MCF 10A (cell line): ENCODE results near the gene RBM20. TPM values are rescaled to one million over a fixed set of nuclear protein-coding genes. Genes with fewer than 3 reads are reported as not detected.

Experiments
- BruUV-seq: library from RNA; stranded (reverse); fragments of 400-500 nt; replicated peaks from 2 replicates; lab custom pipeline; 2021; lab: Mats Ljungman, UMichigan
- CTCF ChIA-PET: fragments of 300-600 bp; sonication (Branson Sonifier 250); formaldehyde crosslinking; extraction: SDS; loops from one replicate; lab custom pipeline; 2021; ENCODE audit warnings: antibody characterized with exemption, inconsistent platforms; lab: Yijun Ruan, JAX
- POLR2A ChIA-PET: fragments of 300-600, 350-650 bp; sonication (Branson Sonifier 250); formaldehyde crosslinking; extraction: SDS; loops from one replicate; lab custom pipeline; 2020; ENCODE audit warnings: antibody characterized with exemption, inconsistent platforms; lab: Yijun Ruan, JAX
- DNase-seq: peaks from one replicate; pipeline ENCODE4 v3.0.0-alpha.2; 2018; ENCODE audit not compliant: unreplicated experiment
- H3K27ac Mint-ChIP-seq: one replicate; pipeline ENCODE4 v1.8.0; 2022; ENCODE audit warnings: mild to moderate bottlenecking, low read depth, mixed read lengths; ENCODE audit not compliant: unreplicated experiment
- H3K27me3 Mint-ChIP-seq: one replicate; pipeline ENCODE4 v1.8.0; 2022; ENCODE audit warnings: mixed read lengths; ENCODE audit not compliant: insufficient read depth, unreplicated experiment
- H3K36me3 Mint-ChIP-seq: one replicate; pipeline ENCODE4 v1.8.0; 2022; ENCODE audit warnings: mild to moderate bottlenecking, moderate library complexity, mixed read lengths; ENCODE audit not compliant: insufficient read depth, unreplicated experiment
- H3K4me1 Mint-ChIP-seq: one replicate; pipeline ENCODE4 v1.8.0; 2022; ENCODE audit warnings: mixed read lengths; ENCODE audit not compliant: insufficient read depth, unreplicated experiment
- H3K4me3 Mint-ChIP-seq: one replicate; pipeline ENCODE4 v1.8.0; 2022; ENCODE audit warnings: mild to moderate bottlenecking, moderate library complexity, mixed read lengths; ENCODE audit not compliant: unreplicated experiment
- H3K9me3 Mint-ChIP-seq: one replicate; pipeline ENCODE4 v1.8.0; 2022; ENCODE audit warnings: mixed read lengths; ENCODE audit not compliant: unreplicated experiment
- CTCF ChIP-seq: fragments of 200-600 bp; IDR thresholded peaks from one replicate; pipeline ENCODE4 v1.8.0; 2022; ENCODE audit warnings: antibody characterized with exemption, mild to moderate bottlenecking; ENCODE audit not compliant: unreplicated experiment
- intact Hi-C: fragments of 100-400 bp; cut with micrococcal nuclease; formaldehyde crosslinking; loops from 2 replicates; pipeline ENCODE4 v1.14.1; 2022
- total RNA-seq: library from RNA; stranded (reverse); gene quantifications from 2 replicates; pipeline ENCODE4 v1.2.3, GENCODE V29; 2022

The RBM20 gene
- total RNA-seq, 1 experiment from 2014 or later, result not detected

GRCh38 chr10:110881247-110881646, 237.1 kb downstream of the RBM20 start:
- ChIA-PET POLR2A (interaction anchor here (0.7 to 3.0 kb wide), 5 partner anchors 8 to 108 kb away, joined by 3 to 17 read pairs (median 5); partner anchors contain the start of genes PDCD4 and SHOC2), CTCF (interaction anchor here (0.7 to 1.8 kb wide), 3 partner anchors 78 to 135 kb away, joined by 3 to 8 read pairs (median 5); no protein-coding TSS in a partner anchor)
- Mint-ChIP-seq H3K9me3 (no peaks in the 10 kb centered on the region), H3K4me1 (peaks cover 34% of the 10 kb centered on the region), H3K4me3 (no peak overlapping the region), H3K36me3 (peaks cover 96% of the 10 kb centered on the region), H3K27ac (no peak overlapping the region), H3K27me3 (no peaks in the 10 kb centered on the region)
- BruUV-seq, result no TSS peak
- no peak for TF ChIP-seq CTCF
- DNase-seq, result no peak
- intact Hi-C loops, result no loop called here

GRCh38 chr10:110881905-110882304, 237.8 kb downstream of the RBM20 start:
- Mint-ChIP-seq H3K27me3 (no peaks in the 10 kb centered on the region), H3K36me3 (peaks cover 97% of the 10 kb centered on the region), H3K27ac (no peak overlapping the region), H3K4me1 (peaks cover 37% of the 10 kb centered on the region), H3K4me3 (no peak overlapping the region), H3K9me3 (no peaks in the 10 kb centered on the region)
- POLR2A ChIA-PET, result interaction anchor here (0.8 to 3.0 kb wide), 7 partner anchors 9 to 108 kb away, joined by 3 to 17 read pairs (median 5); partner anchors contain the start of gene PDCD4
- TF ChIP-seq CTCF, result no peak
- CTCF ChIA-PET, result interaction anchor here (0.9 to 1.8 kb wide), 5 partner anchors 9 to 283 kb away, joined by 3 to 8 read pairs (median 5); no protein-coding TSS in a partner anchor
- intact Hi-C loops, result no loop called here
- DNase-seq, result no peak
- BruUV-seq, result no TSS peak

- intact Hi-C loops, result no loop called here
- TF ChIP-seq CTCF, result no peak
- no peak overlapping the region for H3K27ac Mint-ChIP-seq
- H3K27me3 Mint-ChIP-seq, result no peaks in the 10 kb centered on the region
- no TSS peak for BruUV-seq
- CTCF ChIA-PET, result interaction anchor here (0.6 to 1.4 kb wide), 4 partner anchors 10 to 138 kb away, joined by 3 to 7 read pairs (median 4); no protein-coding TSS in a partner anchor
- peaks cover 22% of the 10 kb centered on the region for H3K4me1 Mint-ChIP-seq
- peaks cover 95% of the 10 kb centered on the region for H3K36me3 Mint-ChIP-seq
- H3K9me3 Mint-ChIP-seq, result no peaks in the 10 kb centered on the region
- POLR2A ChIA-PET, result interaction anchor here (0.7 to 2.9 kb wide), 5 partner anchors 10 to 110 kb away, joined by 3 to 12 read pairs (median 4); partner anchors contain the start of gene PDCD4
- no peak overlapping the region for H3K4me3 Mint-ChIP-seq
- DNase-seq, result no peak
Measured at GRCh38 chr10:110883924-110884323, 239.8 kb downstream of the RBM20 start.

GRCh38 chr10:110885932-110886674, 242.0 kb downstream of the RBM20 start:
- peaks cover 6% of the 10 kb centered on the region for H3K4me1 Mint-ChIP-seq
- H3K27me3 Mint-ChIP-seq, result no peaks in the 10 kb centered on the region
- intact Hi-C loops, result no loop called here
- CTCF ChIA-PET, result interaction anchor here (0.8 to 1.6 kb wide), 4 partner anchors 82 to 277 kb away, joined by 3 to 7 read pairs (median 3); no protein-coding TSS in a partner anchor
- peaks cover 95% of the 10 kb centered on the region for H3K36me3 Mint-ChIP-seq
- no peak overlapping the region for H3K27ac Mint-ChIP-seq
- BruUV-seq, result no TSS peak
- H3K9me3 Mint-ChIP-seq, result no peaks in the 10 kb centered on the region
- TF ChIP-seq CTCF, result no peak
- no peak for DNase-seq
- POLR2A ChIA-PET, result interaction anchor here (0.7 to 2.2 kb wide), 12 partner anchors 10 to 287 kb away, joined by 3 to 14 read pairs (median 4); partner anchors contain the start of gene PDCD4
- H3K4me3 Mint-ChIP-seq, result no peak overlapping the region
